CD14-positive monocyte (primary cell): ENCODE data around the gene SPTSSB. TPM values are rescaled to one million over a fixed set of nuclear protein-coding genes. Genes with fewer than 3 reads are reported as not detected.

Experiments used
- DNase-seq, 3 donors: peaks; one replicate each; pipeline ENCODE4 v3.0.0-alpha.2; 2011 to 2022
- H2AFZ ChIP-seq: 2 replicates; pipeline ENCODE4 v1.6.0; 2012; ENCODE audit warnings: mild to moderate bottlenecking, low read depth, low read length, inconsistent platforms; ENCODE audit not compliant: insufficient read depth, poor library complexity, severe bottlenecking
- H3K27ac ChIP-seq, 2 donors: 1 replicate in 1 of 2; 2 replicates in 1 of 2; pipeline ENCODE4 v1.5.1; 2012 to 2013; ENCODE audit warnings: low read length in 2 of 2, control low read depth in 1 of 2, inconsistent platforms in 1 of 2, low read depth in 1 of 2, mild to moderate bottlenecking in 1 of 2
- H3K27me3 ChIP-seq, 2 donors: one replicate each; pipeline versions ENCODE4 v1.6.0 to v1.6.1; 2011 to 2013; ENCODE audit warnings: low read length in 2 of 2; ENCODE audit not compliant: control insufficient read depth in 2 of 2, insufficient read depth in 2 of 2
- H3K36me3 ChIP-seq, 2 donors: replicated peaks in 1 of 2; 1 replicate in 1 of 2; 2 replicates in 1 of 2; pipeline versions ENCODE4 v1.5.1 to v1.6.1; 2012 to 2013; ENCODE audit warnings: low read length in 2 of 2, control low read depth in 1 of 2, inconsistent platforms in 1 of 2, mild to moderate bottlenecking in 1 of 2; ENCODE audit not compliant: insufficient read depth in 2 of 2, control insufficient read depth in 1 of 2
- H3K4me1 ChIP-seq, 2 donors: 1 replicate in 1 of 2; 2 replicates in 1 of 2; pipeline versions ENCODE4 v1.5.1 to v1.6.1; 2012 to 2013; ENCODE audit warnings: low read length in 2 of 2, control low read depth in 1 of 2, inconsistent platforms in 1 of 2, mild to moderate bottlenecking in 1 of 2, moderate library complexity in 1 of 2; ENCODE audit not compliant: insufficient read depth in 2 of 2, control insufficient read depth in 1 of 2
- H3K4me2 ChIP-seq: replicated peaks from 2 replicates; pipeline ENCODE3; 2012; ENCODE audit warnings: low read length, moderate library complexity, mild to moderate bottlenecking; ENCODE audit not compliant: poor library complexity, severe bottlenecking; ENCODE audit errors: extremely low read depth
- H3K4me3 ChIP-seq, 3 experiments: fragments of 200-600 bp in 1 of 3; sonication (generic) in 1 of 3; replicated peaks in 1 of 3; 1 replicate in 2 of 3; 2 replicates in 1 of 3; pipeline ENCODE4 v1.5.1; 2011 to 2013; ENCODE audit warnings: low read length in 3 of 3, mild to moderate bottlenecking in 3 of 3, control low read depth in 2 of 3, low read depth in 2 of 3, inconsistent platforms in 1 of 3, moderate library complexity in 1 of 3
- H3K79me2 ChIP-seq: 2 replicates; pipeline ENCODE4 v1.6.0; 2012; ENCODE audit warnings: mild to moderate bottlenecking, control low read depth, inconsistent platforms, low read length, moderate library complexity; ENCODE audit not compliant: insufficient read depth
- H3K9ac ChIP-seq: 2 replicates; pipeline ENCODE4 v1.6.0; 2017; ENCODE audit warnings: low read length, mild to moderate bottlenecking; ENCODE audit not compliant: insufficient read depth, poor library complexity, severe bottlenecking
- H3K9me3 ChIP-seq, 2 donors: replicated peaks in 1 of 2; 1 replicate in 1 of 2; 2 replicates in 1 of 2; pipeline versions ENCODE4 v1.5.1 to v1.6.1; 2012 to 2013; ENCODE audit warnings: low read length in 2 of 2, control low read depth in 1 of 2; ENCODE audit not compliant: control insufficient read depth in 1 of 2, insufficient read depth in 1 of 2
- H4K20me1 ChIP-seq: 2 replicates; pipeline ENCODE4 v1.6.0; 2012; ENCODE audit warnings: mild to moderate bottlenecking, low read length, control low read depth, moderate library complexity; ENCODE audit not compliant: insufficient read depth
- H3K27ac Mint-ChIP-seq, 7 donors: one replicate each; pipeline ENCODE4 v1.8.0; 2020; ENCODE audit warnings: mild to moderate bottlenecking in 7 of 7, mixed read lengths in 7 of 7, moderate library complexity in 6 of 7, inconsistent platforms in 2 of 7
- H3K27me3 Mint-ChIP-seq, 3 donors: one replicate each; pipeline ENCODE4 v1.8.0; 2021 to 2022; ENCODE audit warnings: low read depth in 3 of 3, mild to moderate bottlenecking in 3 of 3, mixed read lengths in 3 of 3, moderate library complexity in 3 of 3, inconsistent platforms in 1 of 3
- H3K36me3 Mint-ChIP-seq, 2 donors: one replicate each; pipeline ENCODE4 v1.8.0; 2020; ENCODE audit warnings: mixed read lengths in 2 of 2, inconsistent platforms in 1 of 2, mild to moderate bottlenecking in 1 of 2
- H3K4me1 Mint-ChIP-seq: one replicate; pipeline ENCODE4 v1.8.0; 2020; ENCODE audit warnings: mild to moderate bottlenecking, mixed read lengths
- H3K4me3 Mint-ChIP-seq, 2 donors: one replicate each; pipeline ENCODE4 v1.8.0; 2020; ENCODE audit warnings: mild to moderate bottlenecking in 2 of 2, mixed read lengths in 2 of 2, moderate library complexity in 1 of 2
- H3K9me3 Mint-ChIP-seq, 7 donors: one replicate each; pipeline ENCODE4 v1.8.0; 2020 to 2022; ENCODE audit warnings: mixed read lengths in 7 of 7, mild to moderate bottlenecking in 6 of 7, moderate library complexity in 6 of 7, inconsistent platforms in 2 of 7
- CTCF ChIP-seq: fragments of 200-600 bp; IDR thresholded peaks from one replicate; pipeline ENCODE4 v1.8.0; 2022; ENCODE audit warnings: antibody characterized with exemption, mild to moderate bottlenecking
- WGBS: methylation state at CpG from one replicate; pipeline ENCODE4 v1.1.5; 2013; ENCODE audit warnings: missing lambda C conversion rate; ENCODE audit not compliant: insufficient coverage; 5-methylcytosine and 5-hydroxymethylcytosine counted together
- intact Hi-C, 2 donors: fragments of 100-400 bp; cut with micrococcal nuclease; formaldehyde crosslinking; loops; one replicate each; pipeline versions ENCODE4 v1.15.0 to v1.15.1; 2023
- polyA minus RNA-seq: library from RNA; depleted of rRNA, polyadenylated mRNA; stranded (reverse); fragments of >200 nt; gene quantifications from 2 replicates; pipeline ENCODE4 v1.2.3, GENCODE V29; 2012
- polyA plus RNA-seq, 3 donors: library from polyadenylated mRNA; depleted of rRNA in 1 of 3; unstranded in 2 of 3; stranded (reverse) in 1 of 3; fragments of 300-500 nt in 2 of 3; fragments of >200 nt in 1 of 3; fragmentation: Illumina TruSeq in 2 of 3; gene quantifications; 1 replicate in 2 of 3; 2 replicates in 1 of 3; pipeline ENCODE4 v1.2.3, GENCODE V29; 2012 to 2021
- total RNA-seq, 12 experiments: library from RNA in 1 of 12; stranded (reverse) in 1 of 12; fragments of 120-200 nt in 1 of 12; gene quantifications; one replicate each; pipeline ENCODE4 v1.2.4 and lab custom pipeline; 2013 to 2026; ENCODE audit warnings: mixed read lengths in 6 of 12, inconsistent platforms in 1 of 12

The SPTSSB gene
- not detected for total RNA-seq (2013)
- polyA plus RNA-seq: not detected
- not detected in 2 replicates for polyA minus RNA-seq
- 0 to 0.92 (median 0.03) reads per million in 11 experiments for total RNA-seq (lab: John Stamatoyannopoulos, UW)

GRCh38 chr3:161371441-161372320 lies at the start of gene SPTSSB:
Gene SPTSSB, minus strand, starts transcription at chr3:161371517. Its CDS starts 25,194 bp downstream, at chr3:161346323.
- DNase-seq: peak in 1 of 3 donors; percentile 11
- intact Hi-C loops: no loop called here
- Histone ChIP-seq H3K36me3 (no peaks in the 10 kb centered on the region), H3K9me3 (peaks cover 0 to 13% of the 10 kb centered on the region in 2 donors), H2AFZ (peak within 1 kb of the TSS; percentile 84), H3K4me1 (peaks cover 18 to 19% of the 10 kb centered on the region in 2 donors), H3K4me3 (peak within 1 kb of the TSS; percentile 17 to 76 (median 38)), H3K79me2 (no peaks in the 10 kb centered on the region), H4K20me1 (no peaks in the 10 kb centered on the region), H3K27ac (no peak within 1 kb of the TSS), H3K27me3 (peaks cover 57 to 74% of the 10 kb centered on the region in 2 donors), H3K4me2 (peak within 1 kb of the TSS; percentile 76), H3K9ac (peak within 1 kb of the TSS; percentile 33)
- H3K9me3 Mint-ChIP-seq: peaks cover 0 to 15% (median 6%) of the 10 kb centered on the region in 7 donors
- peaks cover 59 to 75% (median 69%) of the 10 kb centered on the region in 3 donors for H3K27me3 Mint-ChIP-seq
- H3K27ac Mint-ChIP-seq: peak within 1 kb of the TSS in 2 of 7 donors; percentile 35 to 77
- WGBS: under 1% methylated on average over 43 of the region's 53 CpGs
- TF ChIP-seq CTCF: peak; percentile 7
- peaks cover 19% of the 10 kb centered on the region for H3K4me1 Mint-ChIP-seq
- H3K4me3 Mint-ChIP-seq: peak within 1 kb of the TSS; percentile 79 to 95
- peaks cover 5 to 8% of the 10 kb centered on the region in 2 donors for H3K36me3 Mint-ChIP-seq

DNA sequence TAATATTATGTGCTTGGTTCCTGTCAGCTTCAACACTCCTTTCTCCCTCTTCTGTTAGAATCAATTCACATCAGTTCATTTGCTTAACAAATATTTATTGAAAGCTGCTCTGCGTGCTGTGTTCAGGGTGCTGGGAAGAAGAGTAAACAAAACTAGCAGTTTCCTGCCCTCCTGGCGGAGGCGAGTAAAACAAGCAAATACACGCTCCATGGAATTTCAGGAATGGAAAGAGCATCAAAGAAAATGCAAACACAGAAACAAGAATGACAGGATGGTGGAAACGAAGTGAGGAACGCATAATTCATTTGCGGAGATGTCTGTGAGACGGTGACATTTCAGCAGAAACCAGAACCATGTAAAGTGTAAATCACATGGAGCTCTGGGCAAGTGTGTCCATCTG lies 49.4 kb upstream of the SPTSSB start:
- Histone ChIP-seq H3K79me2 (no peaks in the 10 kb centered on the region), H2AFZ (no peak overlapping the region), H3K27ac (no peak overlapping the region), H3K4me3 (no peak overlapping the region), H3K36me3 (no peaks in the 10 kb centered on the region), H3K4me2 (no peak overlapping the region), H3K27me3 (no peaks in the 10 kb centered on the region), H3K4me1 (no peaks in the 10 kb centered on the region), H3K9ac (no peak overlapping the region), H3K9me3 (no peaks in the 10 kb centered on the region), H4K20me1 (no peaks in the 10 kb centered on the region)
- H3K9me3 Mint-ChIP-seq: peaks cover 0 to 6% (median 0%) of the 10 kb centered on the region in 7 donors
- intact Hi-C loops: loop anchor here in 1 of 2 donors (5.0 to 10.0 kb wide), 2 partner anchors 148 to 466 kb away; no protein-coding TSS in a partner anchor
- H3K4me3 Mint-ChIP-seq: no peak overlapping the region
- WGBS: 98% methylated on average over 7 of the region's 8 CpGs
- H3K36me3 Mint-ChIP-seq: no peaks in the 10 kb centered on the region
- H3K27ac Mint-ChIP-seq: no peak overlapping the region
- no peak for TF ChIP-seq CTCF
- DNase-seq: no peak
- H3K27me3 Mint-ChIP-seq: peaks cover 0 to 2% (median 0%) of the 10 kb centered on the region in 3 donors
- H3K4me1 Mint-ChIP-seq: no peaks in the 10 kb centered on the region
